Stimulated activated CD4-positive, alpha-beta T cell treated with anti-CD3 and anti-CD28 coated beads, Interleukin-2, amount 100 ng/mL, for 48 hours (primary cell): ENCODE measurements around the gene AGBL5.

Source experiments
- DNase-seq, 2 donors: peaks; one replicate each; pipeline ENCODE4 v3.0.0-alpha.2; 2020

AGBL5 gene, protein sequence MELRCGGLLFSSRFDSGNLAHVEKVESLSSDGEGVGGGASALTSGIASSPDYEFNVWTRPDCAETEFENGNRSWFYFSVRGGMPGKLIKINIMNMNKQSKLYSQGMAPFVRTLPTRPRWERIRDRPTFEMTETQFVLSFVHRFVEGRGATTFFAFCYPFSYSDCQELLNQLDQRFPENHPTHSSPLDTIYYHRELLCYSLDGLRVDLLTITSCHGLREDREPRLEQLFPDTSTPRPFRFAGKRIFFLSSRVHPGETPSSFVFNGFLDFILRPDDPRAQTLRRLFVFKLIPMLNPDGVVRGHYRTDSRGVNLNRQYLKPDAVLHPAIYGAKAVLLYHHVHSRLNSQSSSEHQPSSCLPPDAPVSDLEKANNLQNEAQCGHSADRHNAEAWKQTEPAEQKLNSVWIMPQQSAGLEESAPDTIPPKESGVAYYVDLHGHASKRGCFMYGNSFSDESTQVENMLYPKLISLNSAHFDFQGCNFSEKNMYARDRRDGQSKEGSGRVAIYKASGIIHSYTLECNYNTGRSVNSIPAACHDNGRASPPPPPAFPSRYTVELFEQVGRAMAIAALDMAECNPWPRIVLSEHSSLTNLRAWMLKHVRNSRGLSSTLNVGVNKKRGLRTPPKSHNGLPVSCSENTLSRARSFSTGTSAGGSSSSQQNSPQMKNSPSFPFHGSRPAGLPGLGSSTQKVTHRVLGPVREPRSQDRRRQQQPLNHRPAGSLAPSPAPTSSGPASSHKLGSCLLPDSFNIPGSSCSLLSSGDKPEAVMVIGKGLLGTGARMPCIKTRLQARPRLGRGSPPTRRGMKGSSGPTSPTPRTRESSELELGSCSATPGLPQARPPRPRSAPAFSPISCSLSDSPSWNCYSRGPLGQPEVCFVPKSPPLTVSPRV

DNA sequence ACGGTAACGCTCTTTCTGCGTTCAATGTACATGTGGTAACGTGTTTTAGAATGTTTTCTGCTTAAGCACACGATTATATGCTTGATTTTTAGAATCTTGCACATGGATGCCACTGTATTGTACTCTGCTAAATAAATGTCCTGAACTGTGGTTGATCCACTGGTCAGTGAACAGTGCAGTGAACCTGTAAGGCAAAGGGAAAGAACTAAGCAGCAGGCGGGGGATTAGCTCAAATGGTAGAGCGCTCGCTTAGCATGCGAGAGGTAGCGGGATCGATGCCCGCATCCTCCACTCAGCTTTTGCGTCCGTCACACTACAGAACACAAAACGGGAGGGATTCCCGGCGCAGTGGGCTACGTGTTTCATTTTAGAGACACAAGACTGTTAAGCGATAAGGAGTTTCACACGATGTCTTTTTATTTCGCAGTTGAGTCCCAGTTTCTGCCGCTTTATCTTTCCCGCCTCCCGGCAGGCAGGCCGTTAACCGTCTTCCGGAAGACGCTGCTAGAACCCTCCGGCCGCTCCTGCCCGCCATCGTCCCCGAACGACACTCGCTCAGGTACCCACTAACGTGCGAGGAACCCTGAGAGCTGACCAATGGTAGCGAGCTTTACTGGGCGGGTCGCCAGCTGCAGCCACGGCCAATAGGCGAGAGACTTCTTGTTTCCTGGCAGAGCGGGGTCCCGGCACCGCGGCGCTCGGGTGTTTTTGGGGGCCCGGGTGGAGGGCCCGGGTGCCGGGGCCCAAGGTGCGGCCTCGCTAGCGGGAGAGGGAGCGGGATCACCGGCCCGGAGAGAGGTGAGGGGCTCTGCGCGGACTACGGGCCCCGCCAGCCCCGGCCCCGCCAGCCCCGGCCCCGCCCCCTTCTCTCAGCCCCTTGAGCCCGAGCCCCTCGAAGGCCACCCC lies at the start of gene AGBL5:
TSS of gene AGBL5 (plus strand) at position 673 of the 906 bp plus-strand sequence. CDS start 1,291 bp downstream, outside the sequence.
- DNase-seq: peak; percentile 94 to 95

DNA sequence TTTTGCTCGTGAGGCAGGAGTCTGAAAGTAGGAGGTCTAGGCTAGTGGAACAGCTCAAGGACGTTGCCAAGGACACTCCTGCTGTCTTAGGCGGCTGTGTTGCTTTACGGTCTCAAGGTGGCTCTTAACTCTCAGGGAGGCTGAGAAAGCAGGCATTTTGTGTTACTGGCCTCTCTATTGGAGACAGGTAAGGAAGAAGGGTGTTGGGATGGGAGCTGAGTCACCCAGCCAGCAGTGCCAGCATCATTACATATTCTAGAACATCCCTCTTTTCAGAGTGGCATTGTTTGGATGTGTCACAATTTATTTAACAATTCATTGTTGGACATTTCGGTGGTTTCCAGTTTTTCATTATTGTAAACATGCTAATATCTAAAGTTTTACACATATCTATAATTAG lies 49.5 kb upstream of the AGBL5 start:
- DNase-seq: no peak

DNA sequence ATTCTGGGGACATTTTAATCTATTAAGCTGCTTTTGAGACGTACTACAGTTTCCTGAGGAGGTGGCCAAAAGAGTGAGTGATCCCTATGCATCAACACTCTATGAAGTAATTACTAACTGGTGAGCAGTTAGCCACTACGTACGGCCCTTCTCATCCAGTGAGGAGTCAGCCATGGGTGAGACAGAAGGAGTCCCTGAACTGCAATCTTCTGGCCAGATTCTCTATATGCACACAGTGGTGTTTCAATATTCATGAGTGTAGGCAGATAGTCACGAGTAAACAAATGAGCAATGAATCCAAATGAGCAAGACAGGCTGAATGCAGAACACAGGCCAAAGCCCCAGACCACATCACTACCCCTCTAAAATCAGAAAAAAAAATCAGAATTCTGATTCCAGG lies 48.5 kb upstream of the AGBL5 start:
- DNase-seq: no peak

DNA sequence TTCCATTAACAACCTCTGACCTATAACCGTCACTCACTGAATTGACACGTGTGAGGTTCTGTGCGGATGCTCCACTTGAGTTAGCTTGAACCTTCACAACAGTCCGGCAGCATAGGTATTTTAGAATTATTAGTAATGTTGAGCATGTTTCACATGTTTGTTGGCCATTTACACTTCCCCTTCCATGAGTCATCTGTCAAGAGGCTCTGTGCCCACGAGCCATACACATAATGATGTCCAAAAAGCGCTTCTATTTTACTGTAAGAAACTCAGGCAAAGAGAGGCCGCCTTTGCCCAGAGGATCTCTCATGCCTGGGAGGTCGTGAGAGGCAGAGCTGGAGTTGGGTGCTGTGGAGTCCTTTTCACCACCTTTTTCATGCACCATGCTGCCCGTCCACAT lies 47.6 kb upstream of the AGBL5 start:
- no peak for DNase-seq

DNA sequence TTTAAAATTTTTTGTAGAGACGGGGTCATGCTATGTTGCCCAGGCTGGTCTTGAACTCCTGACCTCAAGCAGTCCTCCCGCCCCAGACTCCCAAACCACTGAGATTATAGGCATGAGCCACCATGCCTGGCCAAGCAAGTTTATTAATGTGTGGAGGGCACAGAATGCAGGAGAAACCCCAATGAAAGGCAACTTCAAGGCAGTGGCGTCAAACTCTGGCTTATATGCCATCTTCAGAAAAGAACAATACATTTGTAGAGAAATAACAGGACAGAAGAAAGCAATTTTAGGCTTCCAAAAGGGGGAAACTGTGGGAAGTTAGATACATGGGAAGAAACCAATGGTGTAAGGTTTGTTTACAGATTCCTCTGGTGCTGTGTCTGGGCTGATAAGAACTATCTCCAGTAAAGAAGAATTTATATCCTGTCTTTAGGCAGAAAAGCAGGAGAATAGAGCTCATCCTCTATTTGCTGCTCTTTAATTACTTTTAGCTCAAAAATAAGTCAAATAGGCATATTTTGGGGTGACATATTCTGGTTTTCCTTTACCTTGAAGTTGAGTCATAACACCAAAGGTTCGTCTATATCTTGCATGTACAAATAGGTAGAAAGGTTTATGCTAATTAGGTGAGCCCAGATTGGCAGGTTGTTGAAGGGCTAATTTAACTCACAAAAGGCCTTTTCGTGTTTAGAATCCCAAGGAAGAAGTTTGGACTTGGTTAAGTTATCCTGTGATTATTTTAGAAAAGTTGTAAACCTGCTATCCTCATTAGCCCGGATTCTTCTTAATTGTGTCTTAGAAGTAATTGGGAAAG lies 44.7 kb upstream of the AGBL5 start:
- DNase-seq: no peak

DNA sequence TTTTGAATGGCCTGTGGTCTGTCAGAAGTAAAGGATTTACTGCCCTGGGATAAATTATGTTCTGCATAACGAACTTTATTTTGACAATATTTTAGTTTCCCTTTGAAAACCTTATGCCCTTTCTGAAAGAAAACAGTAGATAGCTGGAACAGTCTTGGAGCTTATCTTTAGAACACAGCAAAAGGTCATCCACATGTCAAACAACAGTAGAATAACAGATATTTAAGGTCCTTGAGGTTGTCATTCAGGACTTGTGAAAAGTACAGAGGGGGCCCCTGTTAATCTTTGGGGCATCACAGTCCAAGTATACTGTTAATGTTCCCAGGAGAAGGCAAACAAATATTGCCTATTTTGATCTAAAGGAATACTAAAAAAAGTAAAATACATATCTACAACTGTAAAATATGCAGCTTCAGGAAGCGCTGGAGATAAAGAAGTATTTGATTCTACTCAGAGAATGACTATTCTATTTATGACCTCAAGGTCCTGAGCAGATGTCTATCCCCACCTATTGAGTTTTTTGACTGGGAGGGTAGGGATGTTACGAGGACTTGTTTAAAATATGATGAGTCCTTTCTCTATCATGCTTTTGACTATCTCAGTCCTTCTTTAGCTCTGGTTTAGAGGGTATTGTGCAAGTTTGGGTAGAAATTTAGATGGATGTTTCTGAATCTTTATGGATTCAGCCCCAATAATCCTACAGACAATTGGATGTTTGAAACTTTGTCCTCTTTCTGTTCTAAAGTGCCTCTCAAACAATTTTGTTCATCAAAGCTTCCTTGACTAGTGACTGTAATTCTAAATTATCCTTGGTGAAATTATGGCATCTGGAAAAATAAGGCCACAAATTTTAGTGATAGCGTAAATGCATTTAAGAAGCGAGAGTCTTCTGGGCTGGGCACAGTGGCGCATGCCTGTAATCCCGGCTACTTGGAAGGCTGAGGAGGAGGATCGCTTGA lies 43.8 kb upstream of the AGBL5 start:
- no peak for DNase-seq

DNA sequence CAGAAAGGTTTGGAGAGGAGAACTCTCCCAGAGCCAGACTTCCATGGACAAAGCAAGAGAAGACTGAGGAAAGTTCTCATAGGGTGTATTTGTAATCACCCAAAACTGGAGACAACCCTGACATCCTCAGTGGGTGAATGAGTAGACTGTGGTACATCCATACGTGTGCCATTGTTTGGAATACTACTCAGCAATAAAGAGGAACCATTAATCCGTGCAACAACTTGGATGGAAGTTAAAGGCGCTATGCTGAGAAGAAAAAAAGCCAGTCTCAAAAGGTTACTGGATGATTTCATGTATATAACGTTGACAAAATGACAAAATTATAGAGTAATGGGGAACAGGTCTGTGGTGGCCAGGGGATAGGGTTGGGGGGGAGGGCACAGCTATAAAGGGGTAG lies 42.8 kb upstream of the AGBL5 start:
- DNase-seq: no peak

DNA sequence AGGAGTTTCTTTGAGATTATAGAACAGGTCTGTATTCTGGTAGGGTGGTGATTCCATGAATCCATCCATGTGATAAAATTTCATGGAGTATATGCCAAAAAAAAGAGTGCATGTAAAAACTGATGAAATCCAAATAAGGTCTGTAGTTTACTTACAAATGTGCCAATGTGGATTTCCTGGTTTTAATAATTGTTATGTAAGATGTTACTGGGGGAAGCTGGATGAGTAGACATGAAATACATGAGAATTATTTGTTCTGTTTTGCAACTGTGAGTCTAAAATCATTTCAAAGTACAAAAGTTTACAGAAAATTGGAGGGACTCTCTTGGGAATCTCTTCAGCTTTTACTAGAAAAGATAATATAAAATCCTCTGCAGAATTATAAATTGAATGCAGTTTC lies 42.4 kb upstream of the AGBL5 start:
- DNase-seq: no peak

DNA sequence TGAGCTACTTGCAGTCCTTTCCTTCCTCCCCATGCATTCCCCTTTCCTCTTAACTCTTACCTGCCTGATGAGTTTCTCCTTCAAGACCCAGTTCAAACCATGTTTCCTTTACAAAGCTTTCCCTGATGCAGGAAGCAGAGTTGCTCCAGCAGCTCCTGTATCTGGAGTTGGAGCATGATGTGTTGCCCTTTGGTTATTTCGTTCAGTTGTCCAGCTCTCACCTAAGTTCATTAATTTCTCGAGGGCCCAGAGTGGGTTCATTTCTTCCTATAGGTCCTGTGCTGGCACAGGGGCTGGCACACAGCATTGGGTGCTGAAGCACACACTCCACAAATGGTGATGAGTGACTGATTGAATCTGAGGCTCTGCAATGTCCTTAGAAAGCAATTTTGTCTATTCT lies 41.8 kb upstream of the AGBL5 start:
- DNase-seq: no peak

DNA sequence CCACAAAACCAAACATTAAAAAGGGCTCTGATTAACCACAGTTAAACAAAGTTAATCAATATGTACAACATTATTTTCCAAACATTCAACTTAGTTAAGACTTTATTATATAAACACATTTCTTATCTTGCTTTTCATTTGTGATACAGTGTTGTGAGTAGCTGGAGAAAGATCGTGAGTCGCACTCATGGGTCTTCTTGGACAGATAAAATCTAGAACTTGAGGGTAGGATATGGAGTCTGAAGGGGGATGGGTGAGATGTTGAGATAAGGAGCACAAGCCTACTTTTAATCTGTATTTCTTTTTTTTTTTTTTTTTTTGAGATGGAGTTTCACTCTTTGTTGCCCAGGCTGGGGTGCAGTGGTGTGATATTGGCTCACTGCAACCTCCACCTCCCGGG lies 41.3 kb upstream of the AGBL5 start:
- no peak for DNase-seq

DNA sequence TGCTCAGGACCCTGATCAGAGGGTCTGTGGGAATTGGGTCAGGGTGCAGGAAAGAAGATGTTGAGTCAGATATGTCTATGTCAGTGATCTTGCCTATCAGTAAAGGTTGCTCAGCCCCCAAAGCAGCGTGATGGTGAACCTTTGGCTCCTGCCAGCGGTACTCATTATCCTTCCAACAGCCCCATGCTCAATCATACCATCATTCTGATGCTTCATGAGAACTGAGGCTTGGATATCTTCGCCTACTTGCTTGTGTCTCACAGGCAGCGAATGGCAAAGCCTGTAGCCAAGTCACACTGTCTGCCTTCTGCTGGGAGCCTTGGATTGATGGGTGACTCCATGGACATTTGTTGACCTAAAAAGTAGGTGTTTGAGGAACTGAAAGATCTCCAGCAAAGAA lies 37.7 kb upstream of the AGBL5 start:
- no peak for DNase-seq

DNA sequence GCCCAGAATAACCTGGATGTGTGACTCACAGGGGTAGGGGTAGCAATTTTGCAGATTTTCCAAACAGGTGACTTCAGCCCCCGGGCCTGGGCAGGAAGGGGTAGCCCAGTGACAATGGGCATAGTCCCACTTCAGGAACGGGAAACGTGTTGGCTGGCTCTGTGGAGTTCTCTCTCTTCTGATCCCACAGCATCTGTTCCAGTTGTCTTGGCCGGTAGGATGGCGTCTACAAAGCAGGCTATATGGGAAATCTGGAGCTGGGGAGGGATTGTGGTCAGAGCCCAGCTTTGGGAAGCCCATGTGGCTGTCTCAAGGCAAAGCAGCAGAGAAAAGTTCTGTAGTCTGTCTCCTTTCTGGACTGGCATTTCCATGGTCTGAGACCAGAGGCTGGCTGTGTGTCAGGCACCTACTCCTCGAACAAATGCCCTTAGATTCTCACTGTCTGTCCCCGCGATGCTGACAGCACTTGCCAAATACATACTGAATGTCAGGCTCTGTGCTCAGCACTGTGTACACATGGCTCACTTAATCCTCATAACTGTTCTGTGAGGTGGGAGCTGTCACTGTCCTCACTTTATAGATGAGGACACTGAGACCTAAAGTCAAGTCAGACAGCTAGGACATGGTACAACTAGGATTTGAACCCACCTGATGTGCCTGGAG lies 36.6 kb upstream of the AGBL5 start:
- no peak for DNase-seq

DNA sequence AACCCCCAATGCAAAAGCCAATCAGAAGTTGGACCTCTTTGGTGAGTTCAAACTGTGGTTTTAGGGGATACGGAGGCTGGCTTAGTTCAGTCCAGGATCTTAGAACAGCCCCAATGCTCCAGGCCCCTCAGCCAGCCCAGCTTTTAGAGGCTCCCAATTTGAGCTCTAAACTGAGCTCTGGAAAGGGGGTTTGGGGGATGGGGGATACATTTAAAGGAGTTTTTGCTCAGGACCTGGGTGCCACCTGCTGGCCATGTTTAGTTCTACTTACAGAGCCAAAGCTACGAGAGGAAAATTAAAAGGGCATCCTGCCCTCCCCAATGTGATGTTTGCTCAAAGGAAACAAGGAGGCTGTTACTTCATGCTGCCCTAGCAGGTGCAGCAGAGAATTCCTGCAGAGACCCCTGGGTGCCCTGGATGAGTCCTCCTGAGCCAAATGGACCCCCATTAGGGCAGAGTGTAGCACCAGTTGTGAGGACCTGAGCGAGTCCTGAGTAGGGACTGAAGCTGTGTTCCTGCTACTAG lies 34.6 kb upstream of the AGBL5 start:
- DNase-seq: peak; percentile 30 to 32

DNA sequence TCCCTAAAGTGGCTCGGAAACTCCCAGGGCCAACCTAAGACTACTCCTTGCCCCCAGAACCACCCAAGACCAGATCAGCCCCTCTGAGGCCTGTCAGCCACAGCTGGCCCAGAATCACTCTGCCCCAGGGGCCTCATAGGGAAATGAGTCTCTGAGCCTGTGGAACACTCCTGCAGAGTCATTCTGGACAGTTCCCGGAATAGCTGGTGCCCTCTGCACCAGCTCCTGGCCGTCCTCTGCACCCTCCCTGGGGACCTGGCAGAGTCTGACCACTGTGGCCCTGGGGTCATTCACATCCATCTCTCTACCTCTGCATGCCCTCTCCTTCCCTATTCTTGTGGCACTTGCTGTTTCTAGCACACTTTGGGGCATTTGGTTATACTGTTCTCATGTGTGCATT lies 33.3 kb upstream of the AGBL5 start:
- DNase-seq: no peak

DNA sequence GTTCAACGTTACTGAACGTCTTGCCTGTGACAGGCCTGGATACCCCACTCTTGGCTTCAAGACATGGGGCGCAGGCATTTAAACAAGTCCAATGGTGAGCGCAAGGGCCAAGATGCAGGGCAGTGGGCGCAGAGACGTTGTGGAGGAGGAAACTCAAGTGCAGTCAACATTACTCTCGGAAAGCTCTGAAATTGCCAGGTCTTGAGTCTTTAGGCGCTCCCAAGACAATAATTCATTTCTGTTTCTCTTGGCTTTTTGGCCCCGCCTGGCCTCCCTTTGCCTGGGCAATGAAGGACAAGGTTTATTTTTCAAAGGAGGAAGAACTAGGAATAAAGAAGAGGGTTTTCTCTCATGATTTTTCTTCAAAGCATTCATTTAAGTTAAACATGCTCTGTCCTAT lies 32.0 kb upstream of the AGBL5 start:
- no peak for DNase-seq

DNA sequence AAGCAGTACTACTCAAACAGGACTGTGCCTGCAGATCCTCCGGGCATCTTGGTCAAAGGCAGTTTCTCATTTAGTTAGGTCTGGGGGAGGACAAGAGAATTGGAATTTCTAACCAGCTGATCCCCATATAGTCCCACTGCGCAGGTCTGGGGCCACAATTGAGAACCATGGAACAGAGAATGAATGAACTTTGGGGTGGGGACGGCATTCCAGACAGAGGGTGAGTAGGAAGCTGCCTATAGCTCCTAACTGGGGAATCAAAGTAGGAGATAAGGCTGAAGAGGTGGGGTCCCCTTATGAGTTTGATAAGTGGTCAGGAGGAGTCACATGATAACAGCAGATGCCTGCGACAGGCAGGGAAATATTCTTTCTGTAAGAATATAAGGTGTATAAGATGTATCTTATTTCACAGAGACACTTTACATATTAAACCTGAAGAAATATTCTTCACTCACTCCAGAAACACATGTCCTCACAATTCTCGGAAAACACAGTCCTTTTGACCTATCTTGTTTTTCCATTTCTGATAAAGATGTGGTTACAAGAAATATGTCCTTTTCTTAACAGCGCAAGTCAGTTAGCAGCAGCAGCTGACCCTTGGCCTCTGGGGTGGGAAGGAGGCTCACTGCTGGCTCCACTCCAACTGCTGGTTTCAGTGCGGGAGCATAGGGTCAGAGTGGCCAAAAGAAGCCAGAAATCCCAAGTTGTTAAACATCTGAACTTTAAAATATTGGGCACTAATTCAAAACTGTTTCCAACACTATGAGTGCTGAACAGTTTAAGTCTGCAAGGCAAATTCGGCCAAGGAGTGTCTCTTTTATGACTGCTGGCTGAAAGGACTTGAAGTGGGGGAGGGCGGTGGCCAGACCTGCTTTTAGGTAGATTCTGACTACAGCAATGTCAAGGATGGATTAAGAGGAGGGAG lies 31.3 kb upstream of the AGBL5 start:
- DNase-seq: no peak

DNA sequence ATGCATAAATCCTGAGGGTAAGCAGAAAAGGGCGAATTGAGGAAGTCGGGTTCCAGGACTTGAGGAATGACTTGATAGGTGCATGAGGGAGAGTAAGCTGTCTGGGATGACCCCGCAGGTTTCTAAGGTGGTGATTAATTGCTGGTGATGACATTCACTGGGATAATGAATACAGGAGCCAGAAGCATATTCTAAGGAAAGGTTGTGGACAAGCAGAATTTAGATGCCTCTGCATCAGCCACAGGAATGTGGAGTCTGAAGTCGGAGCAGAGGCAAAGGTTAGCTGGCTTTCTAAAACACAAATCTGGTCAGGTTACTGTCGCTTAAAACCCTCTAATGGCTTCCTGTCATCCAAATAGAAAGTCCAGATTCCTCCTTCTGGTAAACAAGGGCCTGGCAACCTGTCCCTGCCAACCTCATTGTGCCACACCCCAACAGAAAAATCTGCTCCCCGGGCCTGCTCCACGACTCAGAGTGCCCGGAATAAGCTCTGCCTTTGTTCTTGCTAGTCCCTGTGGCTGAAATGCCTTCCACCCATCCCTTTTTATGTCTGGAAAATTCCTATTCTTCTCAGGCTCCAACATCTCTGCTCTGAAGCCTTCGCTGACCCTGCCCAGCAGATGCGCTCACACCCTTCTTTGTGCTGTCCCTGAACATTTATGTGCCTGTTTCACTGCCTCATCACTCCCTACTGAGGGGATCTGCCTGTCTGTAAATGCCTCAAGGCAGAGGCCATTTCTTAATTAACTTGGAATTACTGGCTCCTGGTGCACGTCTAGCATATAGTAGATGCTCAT lies 30.0 kb upstream of the AGBL5 start:
- DNase-seq: no peak

DNA sequence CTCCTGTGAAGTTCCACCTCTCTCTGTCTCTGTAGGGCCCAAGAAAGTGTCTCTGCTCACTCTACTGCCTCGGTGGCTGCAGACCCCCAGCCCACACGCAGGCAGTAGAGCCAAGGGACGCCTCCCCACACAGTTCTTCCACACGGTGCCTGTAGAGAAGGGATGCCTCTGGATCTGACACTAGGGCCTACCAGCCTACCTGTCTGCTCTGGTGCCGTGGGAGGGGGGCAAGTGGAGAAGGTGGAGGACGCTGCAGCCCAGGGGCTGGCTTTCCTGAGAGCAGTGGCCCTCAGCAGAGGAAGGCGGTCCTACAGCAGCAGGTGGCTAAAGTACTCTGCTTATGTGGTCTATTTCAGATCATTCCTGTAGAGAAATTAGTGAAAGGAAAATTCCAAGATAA lies 27.7 kb upstream of the AGBL5 start:
- DNase-seq: no peak
